SKM-1 (cell line): ENCODE results near the gene RPLP1.

ENCODE experiments used
- DNase-seq: peaks from one replicate; lab custom pipeline; 2025; ENCODE audit not compliant: unreplicated experiment; lab: John Stamatoyannopoulos, UW

RPLP1 gene

GRCh38 chr15:69468241-69469121 lies 15.9 kb downstream of the RPLP1 start:
- DNase-seq: no peak

GRCh38 chr15:69469467-69470201 lies 17.0 kb downstream of the RPLP1 start:
- no peak for DNase-seq

- DNase-seq: no peak
These were observed 19.4 kb downstream of the RPLP1 start for GRCh38 chr15:69472046-69472445.

DNA sequence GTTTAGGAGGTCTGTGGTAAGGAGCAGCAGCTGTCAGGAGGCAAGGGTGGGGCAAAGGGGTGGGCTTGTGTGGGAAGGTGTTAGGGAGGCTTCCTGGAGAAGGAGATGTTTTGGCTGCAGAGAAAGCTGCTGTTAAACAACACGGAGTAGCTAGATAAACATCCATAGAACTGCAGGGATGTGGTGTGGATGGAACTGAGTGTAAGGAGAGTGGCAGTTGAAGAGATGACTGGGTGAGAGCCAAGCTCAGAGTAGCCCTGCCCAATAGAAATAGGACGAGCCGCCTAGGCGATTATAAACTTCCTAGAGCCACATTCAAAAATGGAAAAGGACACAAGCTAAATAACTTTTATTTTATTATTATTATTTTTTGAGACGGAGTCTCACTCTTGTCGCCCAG lies 19.9 kb downstream of the RPLP1 start:
- DNase-seq: no peak

DNA sequence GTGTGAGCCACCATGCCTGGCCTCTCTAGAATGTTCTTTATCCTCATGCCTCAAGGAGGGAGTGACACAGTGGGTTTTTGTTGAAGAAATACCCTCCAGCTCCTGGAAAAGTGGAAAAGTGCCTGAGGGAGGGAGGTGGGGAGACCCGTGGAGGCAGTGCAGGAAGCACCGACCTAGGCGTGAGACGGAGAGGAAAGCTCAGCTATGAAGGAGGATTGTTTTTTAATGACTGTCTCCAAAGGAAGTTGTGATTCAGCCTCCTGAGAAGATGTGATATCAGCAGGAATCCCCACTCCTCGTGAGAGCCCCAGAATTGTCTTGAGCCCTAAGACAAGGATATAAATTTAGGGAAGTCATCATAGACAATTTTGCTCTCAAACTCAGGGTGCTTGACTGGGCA lies 21.7 kb downstream of the RPLP1 start:
- DNase-seq: no peak

GRCh38 chr15:69474846-69475455 lies 22.3 kb downstream of the RPLP1 start:
- no peak for DNase-seq

GRCh38 chr15:69475769-69476358 lies 23.2 kb downstream of the RPLP1 start:
- DNase-seq: peak; percentile 42

DNA sequence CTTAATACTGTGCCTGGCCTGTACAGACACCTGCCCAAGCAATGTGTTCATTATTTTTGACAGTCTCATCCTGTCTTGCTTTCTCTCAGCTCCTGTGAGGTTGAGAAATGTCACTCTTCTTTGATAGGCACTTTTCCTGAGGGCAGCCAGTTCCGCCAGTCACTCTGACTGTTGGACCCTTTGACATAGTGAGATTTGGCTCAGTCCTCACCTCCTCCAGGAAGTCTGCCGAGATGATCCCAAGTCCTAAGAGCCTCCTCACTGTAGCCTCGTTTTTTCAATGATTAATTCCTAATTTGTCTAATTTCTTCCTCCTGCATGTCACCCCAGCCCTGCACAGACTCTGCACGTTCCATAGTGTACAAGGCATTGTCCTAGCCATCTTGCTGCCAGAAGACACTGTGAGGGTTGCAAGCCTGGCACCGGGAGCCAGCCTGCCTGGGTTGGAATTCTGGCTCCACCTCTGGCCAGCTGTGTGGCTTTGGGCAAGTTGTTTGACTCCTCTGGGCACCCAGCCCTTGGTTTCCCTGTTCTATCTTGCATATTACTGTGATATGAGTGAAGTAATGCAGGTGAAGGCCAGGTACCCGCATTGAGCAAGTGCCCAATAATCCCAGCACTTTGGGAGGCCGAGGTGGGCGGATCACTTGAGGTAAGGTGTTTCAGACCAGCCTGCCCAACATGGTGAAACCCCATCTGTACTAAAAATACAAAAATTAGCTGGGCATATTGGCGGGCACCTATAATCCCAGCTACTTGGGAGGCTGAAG lies 24.3 kb downstream of the RPLP1 start:
- no peak for DNase-seq

DNA sequence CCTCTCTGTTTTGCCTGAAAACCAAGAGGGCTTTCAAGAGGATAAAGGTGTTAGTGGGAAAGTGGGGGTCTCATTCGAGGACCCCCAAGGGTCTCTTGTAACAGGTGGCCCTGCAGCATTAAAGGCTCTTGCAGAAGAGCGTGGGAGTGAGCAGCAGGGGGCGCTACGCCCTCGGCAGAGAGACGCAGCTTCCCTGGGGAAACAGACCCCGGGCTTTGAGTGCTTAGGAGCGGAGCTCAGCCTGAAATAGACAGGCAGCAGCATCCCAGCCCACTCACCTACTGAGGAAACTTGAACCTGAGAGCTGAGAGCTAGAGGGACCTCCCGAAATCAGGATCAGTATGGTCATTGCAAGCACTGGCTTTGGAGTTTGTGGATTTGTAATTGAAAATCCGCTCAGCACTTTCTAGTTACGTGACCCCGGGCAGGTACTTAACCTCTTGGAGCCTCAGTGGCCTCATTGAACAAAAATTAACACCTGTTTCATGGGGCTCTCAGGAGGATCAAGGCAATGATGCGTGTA lies 25.7 kb downstream of the RPLP1 start:
- no peak for DNase-seq

- DNase-seq: no peak
These were observed 26.5 kb downstream of the RPLP1 start for GRCh38 chr15:69479081-69479480.

DNA sequence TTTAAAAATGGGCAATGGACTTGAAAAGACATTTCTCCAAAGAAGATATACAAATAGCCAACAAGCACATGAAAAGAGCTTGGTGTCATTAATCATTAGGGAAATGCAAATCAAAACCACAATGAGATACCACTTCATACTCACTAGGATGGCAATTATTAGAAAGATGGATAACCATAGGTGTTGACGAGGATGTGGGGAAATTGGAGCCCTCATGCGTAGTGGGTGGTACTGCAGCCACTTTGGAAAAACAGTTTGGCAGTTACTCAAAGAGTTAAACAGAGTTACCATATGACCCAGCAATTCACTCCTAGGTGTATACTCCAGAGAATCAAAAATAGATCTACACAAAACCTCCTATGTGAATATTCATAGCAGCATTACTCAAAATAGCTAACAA lies 27.4 kb downstream of the RPLP1 start:
- no peak for DNase-seq

GRCh38 chr15:69480932-69481331 lies 28.3 kb downstream of the RPLP1 start:
- DNase-seq: no peak

DNA sequence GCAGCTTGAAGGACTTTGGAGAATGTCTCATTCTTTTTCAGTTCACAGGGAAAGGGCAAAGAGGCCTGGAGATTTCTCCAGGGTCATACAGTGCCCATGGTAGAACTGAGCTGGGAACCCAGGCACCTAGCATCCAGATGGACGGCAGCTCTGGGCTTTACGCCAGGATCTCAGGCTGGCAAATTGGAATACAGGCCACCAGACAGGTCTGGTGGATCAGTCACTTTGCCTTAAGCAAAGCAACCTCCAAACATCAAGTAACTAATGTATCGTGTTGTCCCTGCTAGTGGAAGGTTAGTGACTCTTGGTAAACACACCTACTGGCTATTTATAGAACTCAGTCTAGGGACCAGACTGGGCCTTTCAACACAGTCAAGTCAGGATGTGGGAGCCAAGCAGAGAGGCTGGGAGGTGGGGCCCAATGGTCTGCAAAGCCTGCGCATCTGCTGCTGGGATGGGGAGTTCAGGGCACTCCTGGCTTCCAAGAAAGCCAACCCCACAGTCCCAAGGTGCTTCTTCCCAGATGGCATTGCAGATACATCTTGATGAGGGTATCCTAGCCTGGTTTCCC lies 30.2 kb downstream of the RPLP1 start:
- no peak for DNase-seq

GRCh38 chr15:69484837-69485236 lies 32.2 kb downstream of the RPLP1 start:
- DNase-seq: no peak

GRCh38 chr15:69486481-69487110 lies 34.0 kb downstream of the RPLP1 start:
- DNase-seq: no peak

- DNase-seq: no peak
These were observed 36.5 kb downstream of the RPLP1 start for GRCh38 chr15:69489073-69489571.

DNA sequence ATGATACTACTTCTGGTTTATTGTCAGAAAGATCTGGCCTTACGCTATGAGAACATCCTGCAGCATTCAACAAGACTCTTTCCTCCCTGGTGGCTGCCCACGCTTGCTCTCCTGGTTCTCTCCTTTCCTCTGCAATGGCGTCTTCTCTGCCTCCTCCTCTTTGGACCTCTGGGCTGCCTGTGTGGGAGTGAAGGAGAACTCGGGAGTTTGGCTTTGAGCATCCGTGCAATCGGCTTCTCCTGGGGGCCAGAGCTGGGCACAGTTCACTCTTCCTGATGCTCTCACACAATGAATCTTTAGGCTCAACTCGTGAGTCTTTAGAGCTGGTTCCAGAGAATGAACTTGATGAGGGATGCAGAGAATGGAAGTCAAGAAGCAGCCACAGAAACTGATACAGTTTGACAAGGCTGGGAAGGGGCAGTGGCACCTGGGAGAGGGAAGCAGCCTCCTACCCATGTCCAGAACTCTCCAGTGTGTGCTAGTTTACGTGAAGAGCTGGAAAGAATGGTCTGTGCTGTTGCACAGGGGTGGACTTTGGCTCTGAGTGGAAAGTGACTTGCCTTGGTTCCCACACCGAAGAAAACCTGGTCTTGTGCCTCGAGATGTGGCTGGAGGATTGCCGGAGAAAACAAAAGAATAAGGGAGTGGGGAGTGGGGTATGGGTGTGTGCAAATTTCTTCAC lies 37.9 kb downstream of the RPLP1 start:
- DNase-seq: no peak

- no peak for DNase-seq
These were observed 38.5 kb downstream of the RPLP1 start for GRCh38 chr15:69491038-69491505.

GRCh38 chr15:69493406-69493805 lies 40.8 kb downstream of the RPLP1 start:
- DNase-seq: no peak
